Kidney epithelial cell (primary cell): ENCODE data around the gene TUBGCP3. TPM values are rescaled to one million over a fixed set of nuclear protein-coding genes. Genes with fewer than 3 reads are reported as not detected.

ENCODE experiments used
- DNase-seq: peaks from one replicate; pipeline ENCODE4 v3.0.0-alpha.2; 2010; ENCODE audit warnings: low read depth
- H3K27me3 ChIP-seq: 2 replicates; pipeline ENCODE4 v1.6.0; 2011; ENCODE audit warnings: low read length; ENCODE audit not compliant: control insufficient read depth, insufficient read depth
- H3K36me3 ChIP-seq: 2 replicates; pipeline ENCODE4 v1.5.1; 2011; ENCODE audit warnings: low read length; ENCODE audit not compliant: control insufficient read depth, insufficient read depth
- H3K4me3 ChIP-seq: 2 replicates; pipeline ENCODE4 v1.5.1; 2011; ENCODE audit warnings: low read depth, mild to moderate bottlenecking, control low read depth, low read length
- CTCF ChIP-seq: IDR thresholded peaks from 2 replicates; pipeline ENCODE4 v1.5.1; 2011; ENCODE audit warnings: mild to moderate bottlenecking, moderate library complexity, low read length, control low read depth, inconsistent platforms; ENCODE audit not compliant: insufficient read depth, poor library complexity, severe bottlenecking
- total RNA-seq: library from RNA; depleted of rRNA; stranded (reverse); fragments of >200 nt; gene quantifications from 2 replicates; pipeline ENCODE4 v1.2.3, GENCODE V29; 2015

Gene TUBGCP3
- total RNA-seq, 1 donor from 2014 or later, result 18.0 TPM

- H3K36me3 ChIP-seq, result no peaks in the 10 kb centered on the region
- DNase-seq, result no peak
- no peaks in the 10 kb centered on the region for H3K27me3 ChIP-seq
- H3K4me3 ChIP-seq, result no peak overlapping the region
- no peak for TF ChIP-seq CTCF
Observed at GRCh38 chr13:112579310-112579843, 8.6 kb downstream of the TUBGCP3 start.

GRCh38 chr13:112576768-112577167, 11.2 kb downstream of the TUBGCP3 start:
- no peaks in the 10 kb centered on the region for H3K36me3 ChIP-seq
- no peaks in the 10 kb centered on the region for H3K27me3 ChIP-seq
- H3K4me3 ChIP-seq, result no peak overlapping the region
- TF ChIP-seq CTCF, result no peak
- no peak for DNase-seq

GRCh38 chr13:112576191-112576590, 11.8 kb downstream of the TUBGCP3 start:
- Histone ChIP-seq H3K36me3 (no peaks in the 10 kb centered on the region), H3K27me3 (no peaks in the 10 kb centered on the region), H3K4me3 (no peak overlapping the region)
- TF ChIP-seq CTCF, result no peak
- DNase-seq, result no peak

GRCh38 chr13:112575675-112576074, 12.3 kb downstream of the TUBGCP3 start:
- Histone ChIP-seq H3K36me3 (no peaks in the 10 kb centered on the region), H3K4me3 (no peak overlapping the region), H3K27me3 (no peaks in the 10 kb centered on the region)
- DNase-seq, result no peak
- no peak for TF ChIP-seq CTCF

- DNase-seq, result no peak
- no peaks in the 10 kb centered on the region for H3K36me3 ChIP-seq
- H3K4me3 ChIP-seq, result no peak overlapping the region
- no peak for TF ChIP-seq CTCF
- no peaks in the 10 kb centered on the region for H3K27me3 ChIP-seq
Observed at GRCh38 chr13:112574834-112575613, 12.9 kb downstream of the TUBGCP3 start.

DNA sequence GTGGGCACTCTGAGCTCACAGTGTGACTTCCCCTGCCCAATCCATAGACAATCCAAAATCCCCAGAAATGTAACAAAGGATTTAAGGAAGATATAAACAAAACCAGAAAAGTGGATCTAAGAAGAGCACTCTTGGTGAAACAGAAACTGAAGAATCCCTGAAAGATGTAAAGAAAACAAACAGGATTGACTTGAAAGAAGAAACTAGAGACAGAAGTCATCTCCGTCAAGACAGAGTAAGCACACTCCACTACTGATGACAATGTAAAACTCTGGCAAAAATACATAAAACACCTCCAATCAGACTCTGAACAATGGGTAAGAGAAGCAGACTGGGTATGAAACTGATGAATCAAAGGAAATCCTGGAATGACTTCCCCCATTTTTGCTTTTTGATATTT, 13.5 kb downstream of the TUBGCP3 start:
- Histone ChIP-seq H3K36me3 (no peaks in the 10 kb centered on the region), H3K27me3 (no peaks in the 10 kb centered on the region), H3K4me3 (no peak overlapping the region)
- no peak for DNase-seq
- no peak for TF ChIP-seq CTCF
